GM20000 (cell line): Measurements from ENCODE around the gene SNN.

Source experiments
- DNase-seq: peaks from one replicate; pipeline ENCODE4 v3.0.0; 2012; ENCODE audit warnings: low spot score
- TF ChIP-seq, protein P1 (sequence below): IDR thresholded peaks from 2 replicates; pipeline ENCODE4 v1.5.1; 2012; ENCODE audit warnings: mild to moderate bottlenecking, control low read depth; ENCODE audit errors: extremely low read depth, missing control alignments

Gene SNN

DNA sequence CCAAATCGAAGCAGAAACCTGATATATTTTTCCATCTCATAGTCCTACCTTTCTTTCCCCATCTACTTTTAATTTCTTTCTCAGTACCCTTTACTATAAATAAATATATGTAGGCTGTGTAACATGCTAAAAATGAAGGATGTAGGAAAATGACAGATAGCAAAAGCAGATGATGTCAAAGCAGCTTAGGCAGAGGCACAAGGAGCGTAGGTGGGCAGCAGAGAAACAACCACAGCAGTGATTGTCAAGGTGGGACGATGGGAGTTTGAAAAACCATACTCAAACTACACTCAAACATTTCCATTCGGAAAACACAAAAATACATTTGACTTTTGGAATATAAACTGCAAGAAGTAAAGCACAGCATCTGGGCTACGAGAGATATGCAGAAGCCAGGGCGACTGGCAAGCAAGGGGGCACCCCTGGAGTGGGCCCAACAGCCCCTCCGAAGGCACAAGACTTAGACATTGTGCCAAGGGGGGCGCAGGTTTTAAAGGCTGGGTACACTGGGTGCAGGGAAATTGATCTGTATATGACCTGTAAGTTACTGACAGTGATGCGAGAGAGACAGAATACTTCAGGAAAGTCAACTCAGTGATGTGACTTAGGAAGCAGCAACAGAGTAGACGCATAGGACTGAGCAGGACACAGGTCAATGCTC is 31.1 kb downstream of the SNN start:
- DNase-seq: no peak
- TF ChIP-seq, protein P1, sequence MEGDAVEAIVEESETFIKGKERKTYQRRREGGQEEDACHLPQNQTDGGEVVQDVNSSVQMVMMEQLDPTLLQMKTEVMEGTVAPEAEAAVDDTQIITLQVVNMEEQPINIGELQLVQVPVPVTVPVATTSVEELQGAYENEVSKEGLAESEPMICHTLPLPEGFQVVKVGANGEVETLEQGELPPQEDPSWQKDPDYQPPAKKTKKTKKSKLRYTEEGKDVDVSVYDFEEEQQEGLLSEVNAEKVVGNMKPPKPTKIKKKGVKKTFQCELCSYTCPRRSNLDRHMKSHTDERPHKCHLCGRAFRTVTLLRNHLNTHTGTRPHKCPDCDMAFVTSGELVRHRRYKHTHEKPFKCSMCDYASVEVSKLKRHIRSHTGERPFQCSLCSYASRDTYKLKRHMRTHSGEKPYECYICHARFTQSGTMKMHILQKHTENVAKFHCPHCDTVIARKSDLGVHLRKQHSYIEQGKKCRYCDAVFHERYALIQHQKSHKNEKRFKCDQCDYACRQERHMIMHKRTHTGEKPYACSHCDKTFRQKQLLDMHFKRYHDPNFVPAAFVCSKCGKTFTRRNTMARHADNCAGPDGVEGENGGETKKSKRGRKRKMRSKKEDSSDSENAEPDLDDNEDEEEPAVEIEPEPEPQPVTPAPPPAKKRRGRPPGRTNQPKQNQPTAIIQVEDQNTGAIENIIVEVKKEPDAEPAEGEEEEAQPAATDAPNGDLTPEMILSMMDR: no peak

DNA sequence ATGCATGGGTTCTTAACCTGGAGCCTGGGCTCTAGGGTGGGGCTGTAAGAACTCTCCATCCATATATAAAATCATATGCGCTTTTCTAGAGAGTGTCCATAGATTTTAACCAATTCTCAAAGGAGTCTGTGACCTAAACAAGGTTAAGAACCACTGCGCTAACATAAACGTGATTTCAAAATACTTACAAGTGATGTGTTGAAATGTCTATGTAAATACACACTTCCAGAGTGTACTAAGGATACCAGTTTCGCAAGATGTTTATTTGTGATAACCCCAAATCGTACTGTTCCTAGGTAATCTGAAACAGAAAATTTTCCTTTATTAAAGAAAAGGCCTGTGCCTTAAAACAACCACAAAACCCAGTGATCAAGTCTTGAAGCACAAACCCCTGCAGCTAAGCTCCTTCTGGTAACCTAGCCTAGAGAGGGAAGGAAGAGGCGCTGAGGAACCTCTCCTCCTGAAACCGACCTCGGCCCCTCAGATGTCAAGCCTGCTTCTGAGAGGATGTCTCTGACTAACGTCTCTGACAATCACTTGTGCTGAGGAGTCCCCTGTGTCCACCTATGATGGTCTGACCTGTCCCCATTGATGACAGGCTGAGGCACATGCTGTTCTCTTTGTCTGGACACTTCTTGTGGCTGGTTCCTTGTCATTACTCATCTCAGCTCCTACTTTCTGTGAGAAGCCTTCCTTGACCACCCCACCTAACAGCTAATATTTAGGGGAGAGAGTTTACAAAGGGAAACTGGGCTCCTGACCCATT is 32.2 kb downstream of the SNN start:
- DNase-seq: no peak
- TF ChIP-seq, protein P1: no peak

DNA sequence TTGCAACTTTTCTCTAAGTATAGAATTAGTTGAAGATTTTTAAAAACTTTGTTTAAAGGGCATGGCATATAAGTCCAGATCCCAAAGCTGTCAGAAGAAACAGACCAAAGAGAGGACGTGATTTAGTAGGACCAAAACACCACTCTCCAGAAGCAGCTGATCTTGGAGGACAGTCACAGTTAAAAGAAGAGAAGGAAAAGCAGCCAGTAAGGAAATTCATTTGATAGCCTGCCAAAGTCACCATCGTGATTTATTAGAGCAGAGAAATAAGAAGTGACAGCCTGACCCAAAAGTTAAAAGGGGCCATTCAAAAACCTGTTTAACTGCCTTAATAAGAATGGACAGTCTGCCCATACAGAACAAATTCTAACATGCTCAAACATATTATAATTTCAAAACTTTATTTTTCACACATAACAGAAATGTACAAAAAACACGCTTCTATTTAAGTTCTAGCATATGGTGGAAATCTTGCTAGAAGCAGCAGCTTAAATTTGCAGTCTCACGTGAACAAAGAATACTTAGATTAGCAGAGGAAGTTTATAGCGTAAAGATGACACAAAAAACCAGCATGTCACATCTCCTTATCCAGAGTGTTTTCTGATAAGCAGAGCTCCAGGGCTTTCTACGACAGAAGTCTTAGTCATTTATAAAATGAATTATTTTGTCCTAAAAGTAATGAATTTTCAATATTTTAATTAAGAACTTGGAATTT is 37.2 kb downstream of the SNN start:
- no peak for DNase-seq
- TF ChIP-seq, protein P1: no peak

DNA sequence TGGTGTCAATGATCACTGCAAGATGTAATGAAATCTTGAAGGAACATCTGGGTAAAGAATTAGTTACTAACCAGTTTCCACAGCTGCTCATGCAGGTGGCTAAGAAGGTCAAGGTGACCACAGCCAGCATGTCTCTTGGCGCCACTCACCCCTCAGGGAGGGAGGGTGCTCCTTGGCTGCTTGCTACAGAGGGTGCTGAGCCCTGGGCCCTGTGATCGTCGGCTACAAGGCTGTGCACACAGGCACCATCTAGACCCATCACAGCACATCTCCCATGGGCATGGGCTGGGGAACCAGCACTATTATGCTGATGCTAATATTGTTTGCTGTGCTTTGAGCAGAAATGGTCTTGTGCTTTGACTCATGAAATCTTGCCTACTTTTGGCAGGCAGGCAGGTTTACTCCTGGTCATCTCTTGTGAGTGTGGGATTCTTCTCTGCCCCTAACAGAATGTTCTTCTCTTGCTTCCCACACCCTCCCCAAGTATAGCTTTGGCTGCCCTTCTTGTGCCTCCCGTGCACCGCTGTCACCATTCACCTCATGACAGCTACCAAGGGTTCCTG is 38.0 kb downstream of the SNN start:
- no peak for DNase-seq
- TF ChIP-seq, protein P1: no peak

DNA sequence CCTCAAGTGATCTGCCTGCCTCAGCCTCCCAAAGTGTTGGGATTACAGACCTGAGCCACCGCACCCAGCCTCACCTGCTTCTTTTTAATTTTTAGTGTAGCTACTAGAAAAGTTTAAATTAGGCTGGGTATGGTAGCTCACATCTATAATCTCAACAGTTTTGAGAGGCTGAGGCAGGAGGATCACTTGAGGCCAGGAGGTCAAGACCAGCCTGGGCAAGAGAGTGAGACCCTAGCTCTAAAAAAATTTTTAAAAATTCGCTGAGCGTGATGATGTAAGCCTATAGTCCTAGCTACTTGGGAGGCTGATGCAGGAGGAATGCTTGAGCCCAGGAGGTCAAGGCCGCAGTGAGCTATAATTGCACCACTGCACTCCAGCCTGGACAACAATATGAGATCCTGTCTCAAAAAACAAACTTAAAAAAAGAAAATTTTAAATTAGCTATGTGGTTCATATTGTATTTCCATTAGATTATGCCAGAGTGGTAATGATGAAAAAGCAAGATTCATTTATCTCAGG is 39.5 kb downstream of the SNN start:
- TF ChIP-seq, protein P1: no peak
- DNase-seq: no peak

DNA sequence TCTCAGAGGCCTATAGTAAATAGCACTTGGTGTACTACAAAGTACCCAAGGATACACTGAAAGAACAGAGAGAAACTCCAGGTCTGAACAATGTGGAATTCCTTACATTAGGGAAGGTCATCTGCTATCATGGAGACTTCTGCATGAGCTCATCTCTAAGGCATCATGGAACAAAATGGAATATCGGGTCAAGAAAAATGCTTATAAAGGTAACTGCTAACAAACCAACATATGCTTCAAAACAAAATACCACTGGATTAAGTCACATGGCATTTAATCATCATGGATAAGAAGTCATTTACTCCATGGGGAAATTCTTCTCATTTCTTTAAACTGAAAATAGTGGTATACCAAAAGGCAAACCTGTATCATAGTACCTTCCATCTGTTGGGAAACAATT is 40.2 kb downstream of the SNN start:
- no peak for DNase-seq
- TF ChIP-seq, protein P1: no peak
